Panc1 (cell line): Measurements from ENCODE around the gene MMADHC. TPM values are rescaled to one million over a fixed set of nuclear protein-coding genes. Genes with fewer than 3 reads are reported as not detected.

ENCODE experiments used
- ATAC-seq: fragments of 200-7000 bp; cut with Tn5 transposase; 2 replicates; pipeline ENCODE4 v1.9.1; 2020; ENCODE audit warnings: mild to moderate bottlenecking, moderate library complexity
- BruUV-seq: library from RNA; stranded (reverse); fragments of 400-500 nt; replicated peaks from 2 replicates; lab custom pipeline; 2021; lab: Mats Ljungman, UMichigan
- CTCF ChIA-PET: fragments of 300-600 bp; sonication (Branson Sonifier 250); formaldehyde crosslinking; loops from one replicate; lab custom pipeline; 2022; ENCODE audit warnings: antibody characterized with exemption; lab: Charles Lee
- POLR2A ChIA-PET: fragments of 300-600 bp; sonication (Branson Sonifier 250); formaldehyde crosslinking; loops from one replicate; lab custom pipeline; 2022; ENCODE audit warnings: antibody characterized with exemption; lab: Charles Lee
- DNase-seq: peaks from one replicate; pipeline ENCODE4 v3.0.0-alpha.2; 2010; ENCODE audit warnings: low read depth, low spot score
- H3K27ac ChIP-seq: 2 replicates; pipeline ENCODE4 v1.5.1; 2011; ENCODE audit warnings: mild to moderate bottlenecking, low read length, inconsistent platforms
- H3K27me3 ChIP-seq: fragments of 200-500 bp; sonication (Bioruptor generic); 2 replicates; pipeline ENCODE4 v1.6.0; 2014; ENCODE audit warnings: low read length, inconsistent platforms; ENCODE audit not compliant: control insufficient read depth, insufficient read depth
- H3K36me3 ChIP-seq: fragments of 200-500 bp; sonication (Bioruptor generic); 2 replicates; pipeline ENCODE4 v1.5.1; 2014; ENCODE audit warnings: inconsistent platforms, mild to moderate bottlenecking, low read length, moderate library complexity; ENCODE audit not compliant: control insufficient read depth, insufficient read depth
- H3K4me1 ChIP-seq: 2 replicates; pipeline ENCODE4 v1.5.1; 2011; ENCODE audit warnings: inconsistent platforms, mild to moderate bottlenecking, low read length, moderate library complexity; ENCODE audit not compliant: control insufficient read depth, insufficient read depth
- H3K4me3 ChIP-seq, 2 experiments: 2 replicates each; pipeline ENCODE4 v1.5.1; 2011 to 2012; ENCODE audit warnings: low read depth in 2 of 2, low read length in 2 of 2, mild to moderate bottlenecking in 2 of 2, inconsistent platforms in 1 of 2, moderate library complexity in 1 of 2
- H3K9me3 ChIP-seq: fragments of 200-500 bp; sonication (Bioruptor generic); 2 replicates; pipeline ENCODE4 v1.5.1; 2014; ENCODE audit warnings: low read depth, mild to moderate bottlenecking, inconsistent platforms, low read length, moderate library complexity; ENCODE audit not compliant: control insufficient read depth, insufficient read depth
- POLR2AphosphoS5 ChIP-seq: IDR thresholded peaks from 2 replicates; pipeline ENCODE4 v1.6.1; 2012; ENCODE audit warnings: mild to moderate bottlenecking, low read depth, low read length, moderate library complexity
- SIN3A ChIP-seq: IDR thresholded peaks from 2 replicates; pipeline ENCODE4 v1.6.1; 2012; ENCODE audit warnings: low read depth, mild to moderate bottlenecking, low read length, moderate library complexity, borderline replicate concordance; ENCODE audit not compliant: insufficient read depth
- TCF7L2 ChIP-seq: IDR thresholded peaks from 2 replicates; pipeline ENCODE4 v1.6.1; 2011; ENCODE audit warnings: mild to moderate bottlenecking, low read depth, low read length, inconsistent platforms
- in situ Hi-C: cut with HindIII; loops from 2 replicates; pipeline ENCODE4 v1.10.0; 2016; ENCODE audit warnings: low sequenced_read_pairs, low pct_unique_long_range_greater_than_20kb
- intact Hi-C: fragments of 100-400 bp; cut with micrococcal nuclease; formaldehyde crosslinking; loops from one replicate; pipeline ENCODE4 v1.10.0; 2022; ENCODE audit not compliant: unreplicated experiment
- total RNA-seq: library from RNA; stranded (reverse); gene quantifications from one replicate; pipeline ENCODE4 v1.2.1, GENCODE V29; 2021; ENCODE audit not compliant: unreplicated experiment
- TF ChIP-seq, protein P1 (sequence below), 2 experiments: IDR thresholded peaks; 2 replicates each; pipeline ENCODE4 v1.6.1; 2011 to 2012; ENCODE audit warnings: low read depth in 2 of 2, control low read depth in 1 of 2, low read length in 1 of 2, mild to moderate bottlenecking in 1 of 2, moderate library complexity in 1 of 2; ENCODE audit not compliant: insufficient read depth in 1 of 2
- TF ChIP-seq, protein P2 (sequence below): fragments of 450-650 bp; IDR thresholded peaks from 2 replicates; pipeline ENCODE4 v1.5.1; 2017; ENCODE audit warnings: mild to moderate bottlenecking

The MMADHC gene
- total RNA-seq, 1 experiment from 2014 or later, result 120 TPM

DNA sequence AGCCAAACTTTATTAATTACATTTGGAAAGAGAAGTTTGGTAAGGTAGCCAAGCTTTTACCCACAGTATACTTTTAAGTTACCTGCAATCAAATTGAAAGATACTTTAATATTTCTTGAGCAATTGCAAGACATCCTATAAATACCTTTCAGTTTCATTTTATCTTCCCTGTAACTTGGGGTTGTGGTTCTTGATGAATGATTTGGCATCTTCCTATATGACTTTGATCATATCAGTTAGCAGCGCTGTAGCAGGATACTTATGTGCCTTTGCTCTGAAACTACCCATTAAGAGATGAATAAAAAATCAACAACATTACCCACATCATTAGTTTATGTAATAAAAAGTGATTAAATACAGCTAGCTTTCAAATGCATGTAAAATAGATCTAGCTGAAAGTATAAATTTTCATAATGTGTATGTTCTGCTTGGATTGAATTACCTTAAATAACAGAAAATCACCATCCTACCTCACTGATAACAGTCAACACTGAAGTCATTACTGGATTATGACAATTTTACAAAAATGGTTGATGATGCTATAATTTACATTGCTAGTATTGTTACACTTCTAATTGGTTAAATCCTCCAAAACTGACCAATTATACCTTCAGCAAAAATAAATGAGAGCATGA lies 50.4 kb downstream of the MMADHC start:
- BruUV-seq, result no TSS peak
- H3K36me3 ChIP-seq, result no peaks in the 10 kb centered on the region
- in situ Hi-C loops (no loop called here), intact Hi-C loops (no loop called here)
- H3K9me3 ChIP-seq, result no peaks in the 10 kb centered on the region
- POLR2A ChIA-PET, result no interaction called here
- no peak overlapping the region for H3K27ac ChIP-seq
- no peak overlapping the region for H3K4me3 ChIP-seq
- CTCF ChIA-PET, result no interaction called here
- DNase-seq (no peak), ATAC-seq (no peak)
- H3K27me3 ChIP-seq, result 0 out of 2 replicates have a peak, but pooled peaks cover 4% of the 10 kb centered on the region
- no peaks in the 10 kb centered on the region for H3K4me1 ChIP-seq
- TF ChIP-seq POLR2AphosphoS5 (no peak), SIN3A (no peak), TCF7L2 (no peak)
- TF ChIP-seq, protein P1, sequence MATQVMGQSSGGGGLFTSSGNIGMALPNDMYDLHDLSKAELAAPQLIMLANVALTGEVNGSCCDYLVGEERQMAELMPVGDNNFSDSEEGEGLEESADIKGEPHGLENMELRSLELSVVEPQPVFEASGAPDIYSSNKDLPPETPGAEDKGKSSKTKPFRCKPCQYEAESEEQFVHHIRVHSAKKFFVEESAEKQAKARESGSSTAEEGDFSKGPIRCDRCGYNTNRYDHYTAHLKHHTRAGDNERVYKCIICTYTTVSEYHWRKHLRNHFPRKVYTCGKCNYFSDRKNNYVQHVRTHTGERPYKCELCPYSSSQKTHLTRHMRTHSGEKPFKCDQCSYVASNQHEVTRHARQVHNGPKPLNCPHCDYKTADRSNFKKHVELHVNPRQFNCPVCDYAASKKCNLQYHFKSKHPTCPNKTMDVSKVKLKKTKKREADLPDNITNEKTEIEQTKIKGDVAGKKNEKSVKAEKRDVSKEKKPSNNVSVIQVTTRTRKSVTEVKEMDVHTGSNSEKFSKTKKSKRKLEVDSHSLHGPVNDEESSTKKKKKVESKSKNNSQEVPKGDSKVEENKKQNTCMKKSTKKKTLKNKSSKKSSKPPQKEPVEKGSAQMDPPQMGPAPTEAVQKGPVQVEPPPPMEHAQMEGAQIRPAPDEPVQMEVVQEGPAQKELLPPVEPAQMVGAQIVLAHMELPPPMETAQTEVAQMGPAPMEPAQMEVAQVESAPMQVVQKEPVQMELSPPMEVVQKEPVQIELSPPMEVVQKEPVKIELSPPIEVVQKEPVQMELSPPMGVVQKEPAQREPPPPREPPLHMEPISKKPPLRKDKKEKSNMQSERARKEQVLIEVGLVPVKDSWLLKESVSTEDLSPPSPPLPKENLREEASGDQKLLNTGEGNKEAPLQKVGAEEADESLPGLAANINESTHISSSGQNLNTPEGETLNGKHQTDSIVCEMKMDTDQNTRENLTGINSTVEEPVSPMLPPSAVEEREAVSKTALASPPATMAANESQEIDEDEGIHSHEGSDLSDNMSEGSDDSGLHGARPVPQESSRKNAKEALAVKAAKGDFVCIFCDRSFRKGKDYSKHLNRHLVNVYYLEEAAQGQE (IDR thresholded peaks at IDR 0.05; ENCODE audit: insufficient read depth in 1 of 2, low read depth in 2 of 2, low read length in 1 of 2), result no peak
- TF ChIP-seq, protein P2, sequence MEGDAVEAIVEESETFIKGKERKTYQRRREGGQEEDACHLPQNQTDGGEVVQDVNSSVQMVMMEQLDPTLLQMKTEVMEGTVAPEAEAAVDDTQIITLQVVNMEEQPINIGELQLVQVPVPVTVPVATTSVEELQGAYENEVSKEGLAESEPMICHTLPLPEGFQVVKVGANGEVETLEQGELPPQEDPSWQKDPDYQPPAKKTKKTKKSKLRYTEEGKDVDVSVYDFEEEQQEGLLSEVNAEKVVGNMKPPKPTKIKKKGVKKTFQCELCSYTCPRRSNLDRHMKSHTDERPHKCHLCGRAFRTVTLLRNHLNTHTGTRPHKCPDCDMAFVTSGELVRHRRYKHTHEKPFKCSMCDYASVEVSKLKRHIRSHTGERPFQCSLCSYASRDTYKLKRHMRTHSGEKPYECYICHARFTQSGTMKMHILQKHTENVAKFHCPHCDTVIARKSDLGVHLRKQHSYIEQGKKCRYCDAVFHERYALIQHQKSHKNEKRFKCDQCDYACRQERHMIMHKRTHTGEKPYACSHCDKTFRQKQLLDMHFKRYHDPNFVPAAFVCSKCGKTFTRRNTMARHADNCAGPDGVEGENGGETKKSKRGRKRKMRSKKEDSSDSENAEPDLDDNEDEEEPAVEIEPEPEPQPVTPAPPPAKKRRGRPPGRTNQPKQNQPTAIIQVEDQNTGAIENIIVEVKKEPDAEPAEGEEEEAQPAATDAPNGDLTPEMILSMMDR, result no peak

DNA sequence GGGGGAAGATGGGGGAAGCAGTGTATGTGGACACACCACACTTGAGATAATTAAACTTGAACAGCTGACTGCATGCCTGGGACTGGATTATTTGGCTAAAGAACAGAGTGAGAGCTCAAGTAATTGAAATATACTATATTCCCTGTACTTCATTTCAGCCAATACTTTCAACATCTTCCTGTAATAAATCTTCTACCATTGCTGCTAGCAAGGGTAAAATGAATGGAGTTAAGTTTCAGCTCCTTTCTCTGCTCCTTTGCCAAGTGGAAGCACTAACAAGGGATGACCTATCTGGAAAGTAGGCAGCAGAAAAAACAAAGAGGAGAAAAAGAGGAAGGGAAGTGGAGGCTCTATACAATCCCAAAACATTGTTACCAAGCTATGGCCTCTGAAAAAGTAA lies 50.9 kb downstream of the MMADHC start:
- ChIA-PET CTCF (no interaction called here), POLR2A (no interaction called here)
- Histone ChIP-seq H3K4me3 (no peak overlapping the region), H3K27ac (no peak overlapping the region), H3K27me3 (0 out of 2 replicates have a peak, but pooled peaks cover 4% of the 10 kb centered on the region), H3K4me1 (no peaks in the 10 kb centered on the region), H3K36me3 (no peaks in the 10 kb centered on the region), H3K9me3 (no peaks in the 10 kb centered on the region)
- no TSS peak for BruUV-seq
- TF ChIP-seq, protein P2, result no peak
- ATAC-seq, result no peak
- DNase-seq, result no peak
- in situ Hi-C loops, result no loop called here
- intact Hi-C loops, result no loop called here
